SU-DHL-6 (cell line): ENCODE measurements around the gene CAMKK1.

Source experiments
- H2AFZ ChIP-seq: fragments of 200-600 bp; sonication (generic); 2 replicates; pipeline ENCODE4 v1.6.1; 2014; ENCODE audit warnings: low read depth, mild to moderate bottlenecking, moderate library complexity, mixed read lengths, antibody characterized with exemption, low read length; ENCODE audit not compliant: severe bottlenecking
- H3F3A ChIP-seq: fragments of 200-600 bp; shearing (Covaris generic); 2 replicates; pipeline ENCODE4 v1.6.0; 2016; ENCODE audit warnings: antibody characterized with exemption, mild to moderate bottlenecking; ENCODE audit not compliant: insufficient read depth
- H3K27ac ChIP-seq: fragments of 200-600 bp; sonication (generic); 2 replicates; pipeline ENCODE4 v1.5.1; 2016; ENCODE audit warnings: low read depth, mild to moderate bottlenecking, low read length, moderate library complexity, mixed read lengths
- H3K27me3 ChIP-seq: fragments of 200-600 bp; sonication (generic), shearing (Covaris generic); 2 replicates; pipeline ENCODE4 v1.6.0; 2014; ENCODE audit warnings: mild to moderate bottlenecking, low read length
- H3K36me3 ChIP-seq: fragments of 200-600 bp; sonication (generic); 2 replicates; pipeline ENCODE4 v1.6.1; 2014; ENCODE audit warnings: mild to moderate bottlenecking, low read length, mixed read lengths
- H3K4me2 ChIP-seq: fragments of 300-600, 200-600 bp; shearing (Covaris generic), sonication (generic); 2 replicates; pipeline ENCODE4 v1.6.0; 2014; ENCODE audit warnings: low read length, low read depth, mild to moderate bottlenecking; ENCODE audit not compliant: poor library complexity, severe bottlenecking
- H3K4me3 ChIP-seq: fragments of 200-600 bp; sonication (generic); 2 replicates; pipeline ENCODE4 v1.5.1; 2014; ENCODE audit warnings: antibody characterized with exemption, low read length, mild to moderate bottlenecking, mixed read lengths; ENCODE audit not compliant: insufficient read depth, poor library complexity, severe bottlenecking
- H3K79me2 ChIP-seq: fragments of 200-600 bp; sonication (generic); 2 replicates; pipeline ENCODE4 v1.6.1; 2014; ENCODE audit warnings: mild to moderate bottlenecking, low read length, moderate library complexity; ENCODE audit not compliant: insufficient read depth
- H3K9ac ChIP-seq: fragments of 200-600 bp; sonication (generic); 2 replicates; pipeline ENCODE4 v1.7.0; 2014; ENCODE audit warnings: mild to moderate bottlenecking, low read length
- H3K9me2 ChIP-seq: fragments of 200-600 bp; sonication (generic); replicated peaks from 2 replicates; pipeline ENCODE4 v1.6.1; 2014; ENCODE audit warnings: low read length; ENCODE audit not compliant: insufficient read depth
- H3K9me3 ChIP-seq: fragments of 200-600 bp; sonication (generic); 2 replicates; pipeline ENCODE4 v1.6.1; 2014; ENCODE audit warnings: low read length, mixed read lengths; ENCODE audit not compliant: insufficient read depth
- H4K20me1 ChIP-seq: fragments of 200-600 bp; sonication (generic); 2 replicates; pipeline ENCODE4 v1.6.1; 2014; ENCODE audit warnings: low read depth, mild to moderate bottlenecking, antibody characterized with exemption, low read length, moderate library complexity, mixed read lengths
- CTCF ChIP-seq: fragments of 200-600 bp; sonication (generic); IDR thresholded peaks from one replicate; pipeline ENCODE4 v1.5.1; 2017; ENCODE audit warnings: antibody characterized with exemption, mild to moderate bottlenecking, low read length, moderate library complexity; ENCODE audit not compliant: insufficient read depth, poor library complexity, severe bottlenecking
- EZH2phosphoT487 ChIP-seq: fragments of 200-600 bp; sonication (generic), shearing (Covaris generic); conservative IDR thresholded peaks from 2 replicates; pipeline ENCODE4 v1.6.1; 2018; ENCODE audit warnings: mild to moderate bottlenecking, antibody characterized with exemption, low read length, moderate library complexity, mixed read lengths

The CAMKK1 gene

DNA sequence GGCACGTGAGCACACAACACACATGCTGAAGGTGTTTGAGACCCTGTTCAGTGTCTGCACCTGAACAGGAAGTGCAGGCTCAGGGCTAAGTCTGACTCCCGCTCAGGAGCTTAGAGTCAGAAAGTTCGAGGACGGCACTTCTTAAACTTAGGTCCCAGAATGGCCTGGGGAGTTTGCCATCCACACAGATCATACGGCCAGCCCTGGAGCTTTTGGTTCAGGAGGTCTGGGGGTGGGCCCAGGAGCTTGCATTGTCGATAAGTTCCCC lies 4.0 kb upstream of the CAMKK1 start:
- Histone ChIP-seq H3K9me3 (no peaks in the 10 kb centered on the region), H3F3A (no peaks in the 10 kb centered on the region), H3K79me2 (no peaks in the 10 kb centered on the region), H3K36me3 (no peaks in the 10 kb centered on the region), H3K27ac (no peak overlapping the region), H3K9ac (no peak overlapping the region), H4K20me1 (no peaks in the 10 kb centered on the region), H3K27me3 (no peaks in the 10 kb centered on the region), H3K4me3 (no peak overlapping the region), H3K9me2 (no peaks in the 10 kb centered on the region), H2AFZ (no peak overlapping the region), H3K4me2 (no peak overlapping the region)
- no peak for TF ChIP-seq EZH2phosphoT487
- TF ChIP-seq CTCF: no peak

GRCh38 chr17:3896108-3896967 lies 3.5 kb upstream of the CAMKK1 start:
- H3K36me3 ChIP-seq: no peaks in the 10 kb centered on the region
- peaks cover 2% of the 10 kb centered on the region for H3F3A ChIP-seq
- H4K20me1 ChIP-seq: no peaks in the 10 kb centered on the region
- no peak for TF ChIP-seq CTCF
- no peak for TF ChIP-seq EZH2phosphoT487
- H3K4me3 ChIP-seq: no peak overlapping the region
- no peaks in the 10 kb centered on the region for H3K27me3 ChIP-seq
- no peaks in the 10 kb centered on the region for H3K9me2 ChIP-seq
- H2AFZ ChIP-seq: no peak overlapping the region
- no peaks in the 10 kb centered on the region for H3K79me2 ChIP-seq
- H3K4me2 ChIP-seq: no peak overlapping the region
- H3K9ac ChIP-seq: no peak overlapping the region
- no peaks in the 10 kb centered on the region for H3K9me3 ChIP-seq
- H3K27ac ChIP-seq: no peak overlapping the region

DNA sequence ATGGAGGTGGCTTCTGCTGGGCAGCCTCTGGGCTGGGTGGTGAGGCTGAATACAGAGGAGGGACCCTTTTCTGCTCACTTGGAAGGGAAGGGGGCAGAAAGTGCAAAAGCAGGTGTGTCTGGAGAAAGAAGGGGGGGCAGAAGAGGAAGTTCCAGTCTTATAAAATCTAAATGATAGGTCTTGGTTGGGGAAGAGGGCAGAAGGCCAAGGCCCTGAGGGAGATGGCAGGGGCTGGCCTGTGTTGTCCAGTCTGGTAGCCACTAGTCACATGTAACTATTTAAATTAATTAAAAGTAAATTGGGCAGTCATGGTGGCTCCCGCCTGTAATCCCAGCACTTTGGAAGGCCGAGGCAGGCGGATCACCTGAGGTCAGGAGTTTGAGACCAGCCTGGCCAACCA lies 2.5 kb upstream of the CAMKK1 start:
- Histone ChIP-seq H2AFZ (no peak overlapping the region), H4K20me1 (no peaks in the 10 kb centered on the region), H3K4me3 (no peak overlapping the region), H3K9me2 (no peaks in the 10 kb centered on the region), H3K27ac (no peak overlapping the region), H3K4me2 (no peak overlapping the region), H3F3A (peaks cover 5% of the 10 kb centered on the region), H3K9me3 (no peaks in the 10 kb centered on the region), H3K36me3 (no peaks in the 10 kb centered on the region), H3K79me2 (no peaks in the 10 kb centered on the region), H3K9ac (no peak overlapping the region), H3K27me3 (no peaks in the 10 kb centered on the region)
- TF ChIP-seq EZH2phosphoT487 (no peak), CTCF (no peak)
